Measurements from ENCODE around the gene RNF207.

Gene RNF207

DNA sequence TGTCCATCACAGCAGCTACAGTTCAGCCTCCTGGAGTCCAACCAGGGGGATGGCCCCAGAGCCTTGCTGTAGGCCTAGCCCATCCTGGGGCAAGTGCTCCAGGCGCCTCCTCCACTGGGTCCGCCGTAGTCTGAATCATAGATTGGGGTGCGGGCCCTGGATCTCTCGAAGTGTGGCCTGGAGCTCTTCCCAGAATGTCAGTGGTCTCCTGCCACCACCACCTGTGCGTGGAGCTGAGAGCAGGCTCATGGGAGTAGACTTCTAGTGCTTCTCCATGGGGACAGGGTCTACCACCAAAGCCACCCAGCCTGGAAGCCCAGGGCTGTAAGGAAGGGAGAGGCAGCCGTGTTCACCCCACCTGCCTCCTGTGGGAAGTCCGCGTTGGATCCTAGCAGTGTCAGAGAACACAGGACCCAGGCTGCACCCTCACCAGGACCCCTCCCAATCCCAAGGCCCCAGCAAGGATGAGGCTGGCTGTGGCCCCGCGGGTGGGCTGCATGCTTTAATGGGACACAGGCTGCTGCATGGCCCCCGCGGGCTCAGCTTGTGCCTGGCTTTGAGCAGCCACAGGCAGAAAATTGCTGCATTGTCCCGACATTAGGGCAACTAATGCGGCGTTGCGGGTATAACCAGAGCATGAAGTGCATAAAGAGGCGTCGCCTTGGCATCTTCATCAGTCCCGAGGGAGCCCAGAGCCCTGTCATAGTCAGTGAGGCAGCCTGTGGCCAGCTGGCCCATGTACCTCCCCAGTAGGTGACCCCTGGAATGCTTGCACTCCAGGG lies 37.3 kb downstream of the RNF207 start:
- TF ChIP-seq MYC (IDR thresholded peaks at IDR 0.05; ENCODE audit: low read depth, low read length) (no peak), POLR2A (IDR thresholded peaks at IDR 0.05; ENCODE audit: extremely low read depth, insufficient read length) (no peak)
- TF ChIP-seq, protein P1, sequence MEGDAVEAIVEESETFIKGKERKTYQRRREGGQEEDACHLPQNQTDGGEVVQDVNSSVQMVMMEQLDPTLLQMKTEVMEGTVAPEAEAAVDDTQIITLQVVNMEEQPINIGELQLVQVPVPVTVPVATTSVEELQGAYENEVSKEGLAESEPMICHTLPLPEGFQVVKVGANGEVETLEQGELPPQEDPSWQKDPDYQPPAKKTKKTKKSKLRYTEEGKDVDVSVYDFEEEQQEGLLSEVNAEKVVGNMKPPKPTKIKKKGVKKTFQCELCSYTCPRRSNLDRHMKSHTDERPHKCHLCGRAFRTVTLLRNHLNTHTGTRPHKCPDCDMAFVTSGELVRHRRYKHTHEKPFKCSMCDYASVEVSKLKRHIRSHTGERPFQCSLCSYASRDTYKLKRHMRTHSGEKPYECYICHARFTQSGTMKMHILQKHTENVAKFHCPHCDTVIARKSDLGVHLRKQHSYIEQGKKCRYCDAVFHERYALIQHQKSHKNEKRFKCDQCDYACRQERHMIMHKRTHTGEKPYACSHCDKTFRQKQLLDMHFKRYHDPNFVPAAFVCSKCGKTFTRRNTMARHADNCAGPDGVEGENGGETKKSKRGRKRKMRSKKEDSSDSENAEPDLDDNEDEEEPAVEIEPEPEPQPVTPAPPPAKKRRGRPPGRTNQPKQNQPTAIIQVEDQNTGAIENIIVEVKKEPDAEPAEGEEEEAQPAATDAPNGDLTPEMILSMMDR (IDR thresholded peaks at IDR 0.05; ENCODE audit: low read depth, low read length): no peak
- TF ChIP-seq, protein P2, sequence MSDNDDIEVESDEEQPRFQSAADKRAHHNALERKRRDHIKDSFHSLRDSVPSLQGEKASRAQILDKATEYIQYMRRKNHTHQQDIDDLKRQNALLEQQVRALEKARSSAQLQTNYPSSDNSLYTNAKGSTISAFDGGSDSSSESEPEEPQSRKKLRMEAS (IDR thresholded peaks at IDR 0.05; ENCODE audit: low read depth, low read length): no peak
- no peak overlapping the region for H3K4me3 ChIP-seq (ENCODE audit: low read depth, low read length)
- no peak for DNase-seq (ENCODE audit: low read depth)

DNA sequence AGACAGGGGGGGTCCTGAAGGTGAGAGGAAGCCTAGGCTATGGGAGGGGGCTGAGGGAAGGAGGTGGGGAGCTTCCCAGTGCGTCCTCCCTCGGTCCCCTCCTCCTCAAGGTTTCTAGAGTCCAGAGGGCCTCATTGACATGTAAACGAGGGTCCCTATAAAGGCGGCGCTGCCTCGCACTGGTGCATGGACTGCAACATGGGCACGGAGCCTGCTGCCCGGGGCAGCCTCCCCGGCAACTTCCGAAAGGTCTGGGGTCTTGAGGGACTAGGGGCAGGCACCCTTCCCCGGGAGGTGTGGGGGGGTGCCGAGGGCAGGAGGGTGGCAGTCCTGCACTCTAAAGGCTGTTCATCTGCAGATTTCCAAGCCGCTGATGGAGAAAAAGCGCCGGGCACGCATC lies 38.1 kb downstream of the RNF207 start, which contains the start of gene HES3:
TSS of gene HES3 (plus strand) at position 187 of the 400 bp plus-strand sequence. CDS start at position 374, 187 bp downstream.
- H3K4me3 ChIP-seq (ENCODE audit: low read depth, low read length): no peak within 1 kb of the TSS
- no peak for DNase-seq (ENCODE audit: low read depth)
- TF ChIP-seq, protein P1 (IDR thresholded peaks at IDR 0.05; ENCODE audit: low read depth, low read length): no peak

DNA sequence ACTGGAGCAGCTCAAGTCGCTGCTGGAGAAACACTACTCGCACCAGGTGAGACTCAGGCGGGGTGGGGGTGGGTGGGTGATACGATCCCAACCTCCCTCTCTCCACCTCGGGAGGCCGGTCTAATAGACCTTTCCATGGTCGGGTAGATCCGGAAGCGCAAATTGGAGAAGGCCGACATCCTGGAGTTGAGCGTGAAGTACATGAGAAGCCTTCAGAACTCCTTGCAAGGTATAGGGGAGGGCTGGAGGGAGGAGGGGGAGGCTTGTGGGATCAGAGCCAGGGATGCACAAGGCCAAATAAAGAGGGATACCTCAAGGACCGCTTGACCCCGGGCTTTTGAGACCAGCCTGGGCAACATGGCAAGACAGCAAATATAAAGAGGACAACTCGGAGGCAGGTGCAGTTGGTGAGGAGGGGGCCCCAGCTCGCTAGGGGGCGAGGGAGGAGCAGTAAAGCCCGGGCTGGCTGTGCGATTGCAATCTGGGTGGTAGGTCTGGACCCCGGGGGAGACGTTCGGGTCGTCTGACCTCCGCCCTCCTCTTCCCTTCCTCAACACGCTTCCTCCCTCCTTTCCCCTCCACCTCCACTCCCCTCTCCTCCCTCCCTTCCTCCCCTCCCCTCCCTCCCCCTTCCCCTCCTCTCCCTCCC lies 38.6 kb downstream of the RNF207 start:
- no peak for DNase-seq (ENCODE audit: low read depth)
- H3K4me3 ChIP-seq (ENCODE audit: low read depth, low read length): no peak overlapping the region
- TF ChIP-seq MYC (IDR thresholded peaks at IDR 0.05; ENCODE audit: low read depth, low read length): no peak
- TF ChIP-seq, protein P2 (IDR thresholded peaks at IDR 0.05; ENCODE audit: low read depth, low read length): no peak
- TF ChIP-seq, protein P1 (IDR thresholded peaks at IDR 0.05; ENCODE audit: low read depth, low read length): no peak
- TF ChIP-seq POLR2A (IDR thresholded peaks at IDR 0.05; ENCODE audit: extremely low read depth, insufficient read length): no peak

DNA sequence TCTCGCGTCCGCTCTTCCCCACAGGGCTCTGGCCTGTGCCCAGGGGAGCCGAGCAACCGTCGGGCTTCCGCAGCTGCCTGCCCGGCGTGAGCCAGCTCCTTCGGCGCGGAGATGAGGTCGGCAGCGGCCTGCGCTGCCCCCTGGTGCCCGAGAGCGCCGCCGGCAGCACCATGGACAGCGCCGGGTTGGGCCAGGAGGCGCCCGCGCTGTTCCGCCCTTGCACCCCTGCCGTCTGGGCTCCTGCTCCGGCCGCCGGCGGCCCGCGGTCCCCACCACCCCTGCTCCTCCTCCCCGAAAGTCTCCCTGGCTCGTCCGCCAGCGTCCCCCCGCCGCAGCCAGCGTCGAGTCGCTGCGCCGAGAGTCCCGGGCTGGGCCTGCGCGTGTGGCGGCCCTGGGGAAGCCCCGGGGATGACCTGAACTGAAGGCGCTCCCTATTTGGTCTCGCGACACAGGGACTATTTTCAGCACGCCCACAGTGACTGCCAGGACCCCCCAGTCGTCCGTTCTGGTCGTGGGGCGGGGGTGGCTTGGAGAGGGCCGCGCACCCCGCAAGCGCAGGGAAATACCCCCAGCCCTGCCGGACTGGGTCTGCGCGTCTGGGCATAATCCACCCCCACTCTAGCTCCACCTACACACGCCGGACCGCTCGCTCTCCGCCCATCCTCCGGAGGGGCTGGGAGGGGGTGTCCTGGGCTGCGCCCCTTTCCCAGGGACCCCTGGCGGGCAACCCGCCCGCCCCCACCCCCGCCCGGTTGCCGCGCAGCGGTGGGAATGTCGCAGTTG lies 39.4 kb downstream of the RNF207 start:
- TF ChIP-seq POLR2A (IDR thresholded peaks at IDR 0.05; ENCODE audit: extremely low read depth, insufficient read length): no peak
- TF ChIP-seq MYC (IDR thresholded peaks at IDR 0.05; ENCODE audit: low read depth, low read length): peak; percentile 56; the same call in 1 of the 2 replicates
- TF ChIP-seq, protein P2 (IDR thresholded peaks at IDR 0.05; ENCODE audit: low read depth, low read length): peak; percentile 85
- TF ChIP-seq, protein P1 (IDR thresholded peaks at IDR 0.05; ENCODE audit: low read depth, low read length): peak; percentile 85
- peak; percentile 89 for DNase-seq (ENCODE audit: low read depth)
- no peak overlapping the region for H3K4me3 ChIP-seq (ENCODE audit: low read depth, low read length)

DNA sequence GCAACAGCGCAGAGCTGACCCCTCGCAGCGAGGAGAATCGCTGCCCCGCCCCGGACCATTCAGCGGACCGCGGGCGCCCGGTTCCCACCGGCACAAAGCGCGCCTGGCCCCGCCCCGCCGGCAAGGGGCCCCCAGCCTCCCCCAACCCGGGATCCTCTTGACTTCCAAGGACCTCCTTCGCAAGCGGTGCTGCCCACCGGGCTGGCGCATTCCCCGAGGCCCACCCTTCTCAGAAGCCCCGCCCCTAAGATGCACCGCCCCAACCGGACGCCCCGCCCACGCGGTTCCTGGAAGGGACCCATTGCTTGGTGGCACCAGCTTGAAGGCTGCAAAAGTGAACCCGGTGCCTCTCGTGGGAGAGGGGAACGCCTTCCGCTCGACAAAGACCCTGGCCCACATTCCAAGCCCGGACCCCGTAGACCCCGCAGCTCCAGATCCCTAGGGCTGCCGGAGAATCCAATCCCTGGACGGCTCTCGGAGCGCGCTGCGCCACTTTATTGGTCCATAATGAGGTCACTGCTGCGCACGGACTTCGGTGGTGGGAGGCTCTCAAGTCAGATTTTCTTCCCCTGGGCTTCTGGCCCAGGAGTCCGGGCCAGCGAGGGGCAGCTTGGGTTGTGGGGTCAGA lies 40.1 kb downstream of the RNF207 start:
- no peak for TF ChIP-seq MYC (IDR thresholded peaks at IDR 0.05; ENCODE audit: low read depth, low read length)
- TF ChIP-seq, protein P1 (IDR thresholded peaks at IDR 0.05; ENCODE audit: low read depth, low read length): no peak
- TF ChIP-seq POLR2A (IDR thresholded peaks at IDR 0.05; ENCODE audit: extremely low read depth, insufficient read length): no peak
- TF ChIP-seq, protein P2 (IDR thresholded peaks at IDR 0.05; ENCODE audit: low read depth, low read length): no peak

More for the DNA sequence above, 40.1 kb downstream of the RNF207 start:
- no peak for DNase-seq (ENCODE audit: low read depth)
- no peak overlapping the region for H3K4me3 ChIP-seq (ENCODE audit: low read depth, low read length)
